HepG2 (cell line): Measurements from ENCODE around the gene CAT. TPM values are rescaled to one million over a fixed set of nuclear protein-coding genes. Genes with fewer than 3 reads are reported as not detected.

Experiments
- ASH2L ChIP-seq: fragments of 300-600, 200-600 bp; sonication (generic); IDR thresholded peaks from 2 replicates; pipeline ENCODE4 v1.7.0; 2017; ENCODE audit warnings: low read depth, mild to moderate bottlenecking, moderate library complexity, mixed read lengths, low read length; ENCODE audit not compliant: insufficient read length
- ELF3 ChIP-seq: IDR thresholded peaks from 2 replicates; pipeline ENCODE4 v1.6.1; 2016; ENCODE audit warnings: missing genetic modification reagents, missing compliant biosample characterization
- HMGA1 ChIP-seq: sonication (generic); formaldehyde crosslinking; conservative IDR thresholded peaks from 2 replicates; pipeline ENCODE4 v1.4.0; 2020; ENCODE audit warnings: missing genetic modification reagents
- JUND ChIP-seq: sonication (generic); formaldehyde crosslinking; IDR thresholded peaks from 2 replicates; pipeline ENCODE4 v1.8.0; 2022; ENCODE audit warnings: mild to moderate bottlenecking, missing genetic modification reagents
- KDM6A ChIP-seq: IDR thresholded peaks from 2 replicates; pipeline ENCODE4 v1.6.1; 2016; ENCODE audit warnings: low read depth
- SAP130 ChIP-seq: IDR thresholded peaks from 2 replicates; pipeline ENCODE4 v1.6.1; 2016; ENCODE audit warnings: low read depth
- SMAD9 ChIP-seq: sonication (generic); formaldehyde crosslinking; IDR thresholded peaks from 2 replicates; pipeline ENCODE4 v1.5.1; 2020; ENCODE audit warnings: mild to moderate bottlenecking, missing genetic modification reagents
- SRF ChIP-seq: IDR thresholded peaks from 2 replicates; pipeline ENCODE4 v1.6.1; 2011; ENCODE audit warnings: mild to moderate bottlenecking, low read depth, low read length, moderate library complexity
- ZNF335 ChIP-seq: sonication (generic); formaldehyde crosslinking; IDR thresholded peaks from 2 replicates; pipeline ENCODE4 v1.4.0; 2020; ENCODE audit warnings: missing genetic modification reagents
- ZNF34 ChIP-seq: sonication (generic); formaldehyde crosslinking; IDR thresholded peaks from 2 replicates; pipeline ENCODE4 v1.4.0; 2020; ENCODE audit warnings: mild to moderate bottlenecking, missing genetic modification reagents, borderline replicate concordance
- ZNF382 ChIP-seq: sonication (generic); formaldehyde crosslinking; IDR thresholded peaks from 2 replicates; pipeline ENCODE4 v1.5.0; 2020; ENCODE audit warnings: missing genetic modification reagents, mild to moderate bottlenecking, borderline replicate concordance
- ZNF549 ChIP-seq: sonication (generic); formaldehyde crosslinking; IDR thresholded peaks from 2 replicates; pipeline ENCODE4 v1.5.0; 2020; ENCODE audit warnings: missing genetic modification reagents
- ZNF577 ChIP-seq: sonication (generic); formaldehyde crosslinking; IDR thresholded peaks from 2 replicates; pipeline ENCODE4 v1.4.0; 2020; ENCODE audit warnings: mild to moderate bottlenecking, low read depth, missing genetic modification reagents, borderline replicate concordance
- ZSCAN21 ChIP-seq: sonication (generic); formaldehyde crosslinking; IDR thresholded peaks from 2 replicates; pipeline ENCODE4 v1.8.0; 2022; ENCODE audit warnings: mild to moderate bottlenecking, missing genetic modification reagents, moderate library complexity, borderline replicate concordance
- polyA plus RNA-seq, 8 experiments: library from polyadenylated mRNA; depleted of rRNA in 3 of 8; stranded (reverse) in 7 of 8; unstranded in 1 of 8; fragments of >200 nt; fragmentation: Illumina TruSeq in 4 of 8; extraction: Trizol in 4 of 8; gene quantifications; 2 replicates each; pipeline versions ENCODE4 v1.2.1 to v1.2.3, GENCODE V29; 2011 to 2016; ENCODE audit warnings: low read depth in 4 of 8, missing spikeins in 1 of 8, mixed read lengths in 1 of 8; ENCODE audit not compliant: insufficient read depth in 1 of 8
- total RNA-seq, 5 experiments: library from RNA; depleted of rRNA; stranded (reverse); fragments of >200 nt; fragmentation: Illumina TruSeq; extraction: Trizol; gene quantifications; 2 replicates each; pipeline ENCODE4 v1.2.3, GENCODE V29; 2016; ENCODE audit warnings: low read depth in 1 of 5
- TF ChIP-seq, protein P1 (sequence below): sonication (generic); formaldehyde crosslinking; IDR thresholded peaks from 2 replicates; pipeline ENCODE4 v1.4.0; 2020; ENCODE audit warnings: missing genetic modification reagents
- TF ChIP-seq, protein P2 (sequence below): sonication (generic); formaldehyde crosslinking; IDR thresholded peaks from 2 replicates; pipeline ENCODE4; 2020; ENCODE audit warnings: missing genetic modification reagents, mild to moderate bottlenecking, borderline replicate concordance
- TF ChIP-seq, protein P3 (sequence below): sonication (generic); formaldehyde crosslinking; IDR thresholded peaks from 2 replicates; pipeline ENCODE4 v1.8.0; 2023; ENCODE audit warnings: mild to moderate bottlenecking, missing genetic modification reagents
- TF ChIP-seq, protein P4 (sequence below): sonication (generic); formaldehyde crosslinking; IDR thresholded peaks from 2 replicates; pipeline ENCODE4 v1.4.0; 2020; ENCODE audit warnings: mild to moderate bottlenecking, missing genetic modification reagents
- TF ChIP-seq, protein P5 (sequence below): sonication (generic); formaldehyde crosslinking; IDR thresholded peaks from 2 replicates; pipeline ENCODE4 v1.4.0; 2020; ENCODE audit warnings: missing genetic modification reagents, low read depth, mild to moderate bottlenecking, borderline replicate concordance
- TF ChIP-seq, protein P6 (sequence below): sonication (generic); formaldehyde crosslinking; IDR thresholded peaks from 2 replicates; pipeline ENCODE4 v1.4.0; 2020; ENCODE audit warnings: missing genetic modification reagents

Gene CAT
- total and polyA plus RNA-seq, 2 of the 13 experiments (the other 11 are each of a cell fraction or from before 2014, with no cell fraction given): 107 to 136 TPM

DNA sequence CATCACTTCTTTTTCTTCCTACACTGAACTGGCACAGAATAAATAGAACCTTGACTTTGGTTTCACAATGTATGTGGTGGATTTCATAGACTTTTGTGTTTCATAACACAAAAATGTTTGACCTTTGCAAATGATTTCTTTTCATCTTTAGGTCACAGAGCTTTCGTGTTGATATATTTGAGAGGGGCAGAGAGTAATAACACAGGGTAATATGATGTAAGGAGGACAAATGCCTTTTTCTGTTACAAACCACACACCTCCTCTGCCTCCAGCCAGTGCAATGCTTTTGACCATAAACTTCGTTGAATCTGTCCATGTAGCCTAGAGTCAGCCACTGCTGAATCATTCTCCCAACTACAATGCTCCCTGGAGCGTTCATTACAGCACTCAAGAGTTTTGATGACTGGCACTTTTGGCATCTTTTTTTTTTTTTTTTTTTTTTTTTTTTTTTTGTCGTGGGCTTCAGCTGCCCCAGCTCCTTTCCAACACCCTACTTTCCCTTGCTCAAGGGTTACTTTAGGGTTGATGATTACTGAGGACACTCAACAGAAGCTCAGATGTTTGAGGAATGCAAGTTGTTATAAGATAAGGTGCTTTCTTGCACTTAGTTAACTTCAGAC, 11.4 kb upstream of the CAT start (continued):
- TF ChIP-seq, protein P1, sequence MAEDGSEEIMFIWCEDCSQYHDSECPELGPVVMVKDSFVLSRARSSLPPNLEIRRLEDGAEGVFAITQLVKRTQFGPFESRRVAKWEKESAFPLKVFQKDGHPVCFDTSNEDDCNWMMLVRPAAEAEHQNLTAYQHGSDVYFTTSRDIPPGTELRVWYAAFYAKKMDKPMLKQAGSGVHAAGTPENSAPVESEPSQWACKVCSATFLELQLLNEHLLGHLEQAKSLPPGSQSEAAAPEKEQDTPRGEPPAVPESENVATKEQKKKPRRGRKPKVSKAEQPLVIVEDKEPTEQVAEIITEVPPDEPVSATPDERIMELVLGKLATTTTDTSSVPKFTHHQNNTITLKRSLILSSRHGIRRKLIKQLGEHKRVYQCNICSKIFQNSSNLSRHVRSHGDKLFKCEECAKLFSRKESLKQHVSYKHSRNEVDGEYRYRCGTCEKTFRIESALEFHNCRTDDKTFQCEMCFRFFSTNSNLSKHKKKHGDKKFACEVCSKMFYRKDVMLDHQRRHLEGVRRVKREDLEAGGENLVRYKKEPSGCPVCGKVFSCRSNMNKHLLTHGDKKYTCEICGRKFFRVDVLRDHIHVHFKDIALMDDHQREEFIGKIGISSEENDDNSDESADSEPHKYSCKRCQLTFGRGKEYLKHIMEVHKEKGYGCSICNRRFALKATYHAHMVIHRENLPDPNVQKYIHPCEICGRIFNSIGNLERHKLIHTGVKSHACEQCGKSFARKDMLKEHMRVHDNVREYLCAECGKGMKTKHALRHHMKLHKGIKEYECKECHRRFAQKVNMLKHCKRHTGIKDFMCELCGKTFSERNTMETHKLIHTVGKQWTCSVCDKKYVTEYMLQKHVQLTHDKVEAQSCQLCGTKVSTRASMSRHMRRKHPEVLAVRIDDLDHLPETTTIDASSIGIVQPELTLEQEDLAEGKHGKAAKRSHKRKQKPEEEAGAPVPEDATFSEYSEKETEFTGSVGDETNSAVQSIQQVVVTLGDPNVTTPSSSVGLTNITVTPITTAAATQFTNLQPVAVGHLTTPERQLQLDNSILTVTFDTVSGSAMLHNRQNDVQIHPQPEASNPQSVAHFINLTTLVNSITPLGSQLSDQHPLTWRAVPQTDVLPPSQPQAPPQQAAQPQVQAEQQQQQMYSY: no peak
- TF ChIP-seq, protein P2, sequence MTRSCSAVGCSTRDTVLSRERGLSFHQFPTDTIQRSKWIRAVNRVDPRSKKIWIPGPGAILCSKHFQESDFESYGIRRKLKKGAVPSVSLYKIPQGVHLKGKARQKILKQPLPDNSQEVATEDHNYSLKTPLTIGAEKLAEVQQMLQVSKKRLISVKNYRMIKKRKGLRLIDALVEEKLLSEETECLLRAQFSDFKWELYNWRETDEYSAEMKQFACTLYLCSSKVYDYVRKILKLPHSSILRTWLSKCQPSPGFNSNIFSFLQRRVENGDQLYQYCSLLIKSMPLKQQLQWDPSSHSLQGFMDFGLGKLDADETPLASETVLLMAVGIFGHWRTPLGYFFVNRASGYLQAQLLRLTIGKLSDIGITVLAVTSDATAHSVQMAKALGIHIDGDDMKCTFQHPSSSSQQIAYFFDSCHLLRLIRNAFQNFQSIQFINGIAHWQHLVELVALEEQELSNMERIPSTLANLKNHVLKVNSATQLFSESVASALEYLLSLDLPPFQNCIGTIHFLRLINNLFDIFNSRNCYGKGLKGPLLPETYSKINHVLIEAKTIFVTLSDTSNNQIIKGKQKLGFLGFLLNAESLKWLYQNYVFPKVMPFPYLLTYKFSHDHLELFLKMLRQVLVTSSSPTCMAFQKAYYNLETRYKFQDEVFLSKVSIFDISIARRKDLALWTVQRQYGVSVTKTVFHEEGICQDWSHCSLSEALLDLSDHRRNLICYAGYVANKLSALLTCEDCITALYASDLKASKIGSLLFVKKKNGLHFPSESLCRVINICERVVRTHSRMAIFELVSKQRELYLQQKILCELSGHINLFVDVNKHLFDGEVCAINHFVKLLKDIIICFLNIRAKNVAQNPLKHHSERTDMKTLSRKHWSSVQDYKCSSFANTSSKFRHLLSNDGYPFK (CRISPR knock-in tag): no peak
- no peak for TF ChIP-seq ZNF34 (CRISPR knock-in tag)
- TF ChIP-seq ELF3: peak; percentile 63
- no peak for TF ChIP-seq HMGA1 (CRISPR knock-in tag)
- TF ChIP-seq, protein P3, sequence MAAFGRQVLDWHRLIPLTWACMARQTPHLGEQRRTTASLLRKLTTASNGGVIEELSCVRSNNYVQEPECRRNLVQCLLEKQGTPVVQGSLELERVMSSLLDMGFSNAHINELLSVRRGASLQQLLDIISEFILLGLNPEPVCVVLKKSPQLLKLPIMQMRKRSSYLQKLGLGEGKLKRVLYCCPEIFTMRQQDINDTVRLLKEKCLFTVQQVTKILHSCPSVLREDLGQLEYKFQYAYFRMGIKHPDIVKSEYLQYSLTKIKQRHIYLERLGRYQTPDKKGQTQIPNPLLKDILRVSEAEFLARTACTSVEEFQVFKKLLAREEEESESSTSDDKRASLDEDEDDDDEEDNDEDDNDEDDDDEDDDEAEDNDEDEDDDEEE (CRISPR knock-in tag): no peak
- no peak for TF ChIP-seq ZNF577 (CRISPR knock-in tag)
- TF ChIP-seq ZNF382 (CRISPR knock-in tag): no peak
- TF ChIP-seq ZNF549 (CRISPR knock-in tag): no peak
- TF ChIP-seq, protein P4, sequence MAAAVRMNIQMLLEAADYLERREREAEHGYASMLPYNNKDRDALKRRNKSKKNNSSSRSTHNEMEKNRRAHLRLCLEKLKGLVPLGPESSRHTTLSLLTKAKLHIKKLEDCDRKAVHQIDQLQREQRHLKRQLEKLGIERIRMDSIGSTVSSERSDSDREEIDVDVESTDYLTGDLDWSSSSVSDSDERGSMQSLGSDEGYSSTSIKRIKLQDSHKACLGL (CRISPR knock-in tag): no peak
- TF ChIP-seq, protein P5, sequence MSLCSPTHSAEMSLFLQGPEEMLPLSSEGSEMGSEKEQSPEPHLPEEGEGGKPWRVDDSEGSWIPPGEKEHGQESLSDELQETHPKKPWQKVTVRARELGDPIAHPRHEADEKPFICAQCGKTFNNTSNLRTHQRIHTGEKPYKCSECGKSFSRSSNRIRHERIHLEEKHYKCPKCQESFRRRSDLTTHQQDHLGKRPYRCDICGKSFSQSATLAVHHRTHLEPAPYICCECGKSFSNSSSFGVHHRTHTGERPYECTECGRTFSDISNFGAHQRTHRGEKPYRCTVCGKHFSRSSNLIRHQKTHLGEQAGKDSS (CRISPR knock-in tag): no peak
- peak; percentile 52 for TF ChIP-seq ASH2L
- no peak for TF ChIP-seq SMAD9 (CRISPR knock-in tag)
- peak; percentile 35; the same call in 1 of the 2 replicates for TF ChIP-seq KDM6A (CRISPR knock-in tag)
- no peak; the same call in 1 of the 2 replicates for TF ChIP-seq ZNF335 (CRISPR knock-in tag)
- TF ChIP-seq SAP130: peak; percentile 79
- TF ChIP-seq SRF: no peak
- no peak for TF ChIP-seq ZSCAN21 (CRISPR knock-in tag)
- TF ChIP-seq, protein P6, sequence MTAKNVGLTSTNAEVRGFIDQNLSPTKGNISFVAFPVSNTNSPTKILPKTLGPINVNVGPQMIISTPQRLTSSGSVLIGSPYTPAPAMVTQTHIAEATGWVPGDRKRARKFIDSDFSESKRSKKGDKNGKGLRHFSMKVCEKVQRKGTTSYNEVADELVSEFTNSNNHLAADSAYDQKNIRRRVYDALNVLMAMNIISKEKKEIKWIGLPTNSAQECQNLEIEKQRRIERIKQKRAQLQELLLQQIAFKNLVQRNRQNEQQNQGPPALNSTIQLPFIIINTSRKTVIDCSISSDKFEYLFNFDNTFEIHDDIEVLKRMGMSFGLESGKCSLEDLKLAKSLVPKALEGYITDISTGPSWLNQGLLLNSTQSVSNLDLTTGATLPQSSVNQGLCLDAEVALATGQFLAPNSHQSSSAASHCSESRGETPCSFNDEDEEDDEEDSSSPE (CRISPR knock-in tag): 0 out of 2 replicates have a peak, but pooled peaks have one; percentile 32
- no peak for TF ChIP-seq JUND
